Measurements from ENCODE around the gene OR5K2.

Gene OR5K2

GRCh38 chr3:98497381-98497780, at the start of gene OR5K2:
OR5K2 (plus strand) TSS chr3:98497681; CDS start chr3:98497681, 0 bp downstream.
- DNase-seq: no peak

- no peak for DNase-seq
These were observed 47.8 kb upstream of the OR5K2 start for GRCh38 chr3:98449606-98450193.

- DNase-seq: no peak
These were observed 47.1 kb upstream of the OR5K2 start for GRCh38 chr3:98450372-98450771.

- no peak for DNase-seq
These were observed 43.7 kb upstream of the OR5K2 start for GRCh38 chr3:98453827-98454226.

- DNase-seq: no peak
These were observed 42.6 kb upstream of the OR5K2 start for GRCh38 chr3:98454929-98455328.

DNA sequence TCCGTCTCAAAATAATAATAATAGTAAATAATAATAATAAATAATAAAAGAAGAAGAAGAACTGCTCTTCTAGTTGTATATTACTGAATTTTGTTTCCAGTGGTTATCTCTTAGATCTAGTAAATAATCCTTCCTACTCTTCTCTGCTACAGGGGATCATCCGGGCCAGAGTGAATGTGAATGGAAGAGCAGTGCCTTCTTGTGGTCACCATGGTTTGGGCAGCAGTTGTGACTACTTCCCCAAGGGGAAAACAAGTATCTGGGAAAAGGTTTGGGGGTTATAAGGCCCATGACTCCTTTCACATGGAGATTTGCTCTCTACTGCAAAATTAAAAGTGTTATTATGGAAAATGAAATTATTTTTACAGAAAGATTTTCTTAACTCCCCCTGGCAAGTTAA, 39.9 kb upstream of the OR5K2 start:
- DNase-seq: no peak

DNA sequence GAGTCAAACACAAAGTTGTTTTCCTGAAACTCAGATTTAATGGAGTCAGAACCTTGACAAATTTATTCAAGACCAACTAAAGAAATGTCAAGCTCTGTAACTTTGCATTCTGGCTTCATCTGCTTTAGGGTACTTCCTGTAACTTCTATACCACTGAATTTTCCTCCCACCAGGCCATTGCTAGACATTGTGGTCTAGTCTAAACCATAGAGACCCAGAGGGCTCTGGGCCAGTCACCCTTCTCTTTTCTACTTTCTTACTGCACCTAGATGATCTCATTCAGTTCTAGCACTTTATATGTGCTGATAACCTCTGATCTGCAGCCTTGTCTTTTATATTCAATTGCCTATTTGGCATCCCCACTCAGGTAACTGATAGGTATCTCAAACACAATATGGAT, 37.3 kb upstream of the OR5K2 start:
- DNase-seq: no peak

GRCh38 chr3:98462901-98463300, 34.6 kb upstream of the OR5K2 start, which contains the start of gene OR5K1:
OR5K1 (plus strand) TSS chr3:98463201; CDS start chr3:98469577, 6,376 bp downstream.
- no peak for DNase-seq

- no peak for DNase-seq
These were observed 14.6 kb upstream of the OR5K2 start for GRCh38 chr3:98482717-98483482.

DNA sequence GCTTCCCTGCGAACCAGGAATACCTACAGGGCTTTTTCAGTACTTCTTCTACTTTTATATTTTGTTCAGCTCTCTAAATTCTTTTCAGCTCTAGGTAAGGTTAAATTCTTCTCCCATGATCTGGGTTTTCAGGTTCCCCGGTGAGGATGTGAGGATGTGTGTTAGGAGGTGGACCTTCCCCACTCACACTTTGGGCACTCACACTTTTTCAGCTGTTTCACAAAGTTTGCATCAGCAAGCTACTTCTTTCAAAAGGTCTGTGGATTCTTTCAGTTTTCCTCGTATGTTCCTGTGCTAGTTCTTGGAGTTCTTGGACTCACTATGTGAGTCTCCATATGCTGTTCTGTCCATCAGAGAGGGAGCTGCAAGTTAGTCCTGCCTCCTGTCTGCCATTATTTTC, 13.9 kb upstream of the OR5K2 start:
- no peak for DNase-seq

- no peak for DNase-seq
These were observed 2.5 kb downstream of the OR5K2 start for GRCh38 chr3:98500019-98500418.

GRCh38 chr3:98501270-98501669, 3.8 kb downstream of the OR5K2 start:
- DNase-seq: no peak

DNA sequence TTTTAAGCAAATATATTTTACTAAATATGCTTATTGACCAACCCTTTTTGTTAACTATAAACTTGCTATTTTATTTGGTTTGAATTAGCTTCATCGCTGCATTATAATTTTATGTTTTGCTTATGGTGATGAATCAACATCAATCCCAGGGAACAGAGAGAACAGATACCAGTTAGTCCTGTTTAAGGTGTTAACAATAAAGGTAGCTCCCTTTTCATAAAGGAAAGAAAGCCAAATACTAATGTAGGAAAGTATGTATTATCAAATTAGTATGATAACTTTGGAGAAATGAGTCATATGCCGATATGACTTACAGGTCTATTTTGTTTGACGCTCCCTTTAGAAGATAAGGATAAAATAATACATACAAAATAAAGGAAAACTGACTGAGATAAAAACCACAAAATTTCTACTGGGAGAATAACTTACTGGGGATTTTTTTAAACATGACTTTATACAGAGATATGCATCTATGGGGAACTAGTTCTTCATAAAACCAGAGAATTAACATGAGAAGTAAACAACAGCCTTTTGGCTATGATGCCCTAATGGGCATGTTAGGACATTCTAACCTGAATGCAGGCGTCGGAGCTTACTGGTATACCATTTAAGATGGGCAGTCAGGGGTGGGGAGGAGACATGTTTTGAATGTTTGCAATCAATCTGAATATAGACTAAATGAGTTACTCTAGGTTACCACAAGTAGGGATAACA, 4.5 kb downstream of the OR5K2 start:
- no peak for DNase-seq

- no peak for DNase-seq
These were observed 7.1 kb downstream of the OR5K2 start for GRCh38 chr3:98504539-98504938.

DNA sequence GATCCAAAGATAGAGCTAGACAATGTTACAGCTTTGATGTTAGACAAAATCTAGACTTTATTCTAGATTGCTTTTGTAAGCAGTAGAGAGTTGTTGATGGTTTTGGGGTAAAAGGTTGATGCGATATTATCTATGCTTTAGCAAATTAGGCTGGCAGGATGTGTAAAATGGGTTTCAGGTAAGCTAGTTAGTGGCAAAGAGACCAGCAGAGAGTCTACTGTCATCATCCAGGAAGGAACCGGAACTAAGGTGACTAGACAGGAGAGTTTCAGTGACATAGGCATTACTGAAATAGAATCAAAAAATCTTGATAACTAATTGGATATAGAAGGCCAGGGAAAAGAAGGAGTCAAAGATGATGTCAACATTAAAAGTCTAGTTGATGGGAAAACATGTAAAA, 11.1 kb downstream of the OR5K2 start:
- DNase-seq: no peak

DNA sequence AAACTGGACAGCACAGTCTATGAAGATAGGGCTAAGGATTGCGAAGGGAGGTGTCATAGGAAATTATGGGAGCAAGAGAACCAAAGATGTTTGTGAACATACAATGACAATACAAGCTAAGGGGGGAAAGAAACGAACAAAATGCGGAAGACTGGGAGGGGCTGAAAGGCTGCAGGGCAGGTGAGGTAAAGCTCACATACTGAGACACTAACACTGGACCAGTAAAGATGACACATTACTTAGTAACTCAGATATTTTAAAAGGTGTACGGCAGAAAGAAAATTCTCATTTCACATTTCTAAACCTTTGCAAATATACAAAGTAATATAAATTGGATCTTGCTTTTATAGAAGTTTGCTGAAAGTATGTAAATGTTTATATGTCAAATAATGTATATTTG, 15.1 kb downstream of the OR5K2 start:
- DNase-seq: no peak

DNA sequence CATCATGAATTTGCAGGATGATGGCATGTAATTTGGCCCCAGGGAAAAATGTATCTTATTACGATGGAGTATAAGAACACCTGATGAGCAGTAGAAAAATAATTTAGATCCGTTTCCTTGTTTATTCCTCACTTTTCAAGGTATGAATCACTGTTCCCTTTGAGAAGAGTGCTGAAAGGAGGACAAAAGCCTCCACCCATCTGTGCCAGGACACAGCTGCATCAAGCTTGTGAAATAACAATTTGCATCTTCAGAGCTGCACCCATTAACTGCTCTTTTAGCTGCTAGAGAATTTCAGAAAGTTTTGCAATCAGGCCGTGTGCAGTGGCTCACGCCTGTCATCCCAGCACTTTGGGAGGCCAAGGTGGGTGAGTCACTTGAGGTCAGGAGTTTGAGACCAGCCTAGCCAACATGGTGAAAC, 15.6 kb downstream of the OR5K2 start:
- DNase-seq: no peak

- no peak for DNase-seq
These were observed 16.3 kb downstream of the OR5K2 start for GRCh38 chr3:98513736-98514135.

DNA sequence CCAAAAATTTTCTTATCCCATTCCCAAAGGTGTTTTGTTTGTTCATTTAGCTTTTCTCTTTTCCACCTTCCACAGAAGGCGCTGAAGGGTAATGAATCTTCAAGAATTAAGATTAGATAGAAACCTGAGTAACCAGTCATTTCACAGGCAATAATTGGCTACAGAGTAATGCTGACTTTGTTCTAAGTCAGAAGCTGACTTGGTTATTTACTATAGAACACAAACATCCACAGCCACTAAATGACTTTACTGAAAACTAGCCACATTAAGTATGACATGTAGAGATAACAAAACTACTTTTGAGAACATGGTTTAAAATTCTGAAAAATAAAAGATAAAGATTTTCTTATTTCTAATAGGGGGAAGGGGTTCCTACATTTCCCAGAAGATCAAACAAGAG, 17.5 kb downstream of the OR5K2 start:
- no peak for DNase-seq

DNA sequence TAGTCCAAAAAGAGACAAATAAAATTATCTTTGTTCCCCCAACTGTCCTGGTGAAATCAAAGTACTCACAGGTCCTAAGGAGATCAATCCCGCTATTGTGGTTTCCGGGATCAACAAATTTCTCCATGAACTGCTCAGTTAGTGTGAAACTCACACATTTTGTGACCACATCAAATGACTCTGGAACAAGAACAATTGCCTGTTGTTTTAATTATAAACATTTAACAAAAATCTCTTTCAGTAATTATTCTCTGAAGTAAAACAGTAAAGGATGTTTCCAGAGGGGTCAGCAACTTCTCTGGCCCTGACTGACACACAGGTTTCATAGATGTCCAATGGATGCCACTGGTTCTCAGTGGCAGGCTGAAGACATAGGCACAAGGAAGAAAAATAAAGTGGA, 21.3 kb downstream of the OR5K2 start:
- no peak for DNase-seq

DNA sequence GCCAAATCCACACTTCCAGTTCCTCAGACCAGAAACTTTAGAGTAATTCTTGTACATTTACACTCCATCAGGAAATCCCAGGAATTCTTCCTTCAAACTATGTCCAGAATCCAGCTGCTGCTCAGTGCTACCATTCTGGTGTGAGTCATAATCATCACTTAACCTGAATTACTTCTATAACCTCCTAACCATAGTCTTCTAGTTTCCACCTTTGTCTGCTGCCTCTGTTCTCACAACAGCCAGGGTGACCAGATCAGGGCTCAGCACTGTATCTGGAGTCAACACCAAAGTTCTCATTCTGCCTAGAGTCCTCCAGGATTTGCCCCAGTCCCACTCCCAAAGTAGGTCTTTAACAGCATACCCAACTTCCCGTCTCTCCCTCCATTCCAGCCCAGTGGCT, 21.9 kb downstream of the OR5K2 start:
- DNase-seq: no peak

DNA sequence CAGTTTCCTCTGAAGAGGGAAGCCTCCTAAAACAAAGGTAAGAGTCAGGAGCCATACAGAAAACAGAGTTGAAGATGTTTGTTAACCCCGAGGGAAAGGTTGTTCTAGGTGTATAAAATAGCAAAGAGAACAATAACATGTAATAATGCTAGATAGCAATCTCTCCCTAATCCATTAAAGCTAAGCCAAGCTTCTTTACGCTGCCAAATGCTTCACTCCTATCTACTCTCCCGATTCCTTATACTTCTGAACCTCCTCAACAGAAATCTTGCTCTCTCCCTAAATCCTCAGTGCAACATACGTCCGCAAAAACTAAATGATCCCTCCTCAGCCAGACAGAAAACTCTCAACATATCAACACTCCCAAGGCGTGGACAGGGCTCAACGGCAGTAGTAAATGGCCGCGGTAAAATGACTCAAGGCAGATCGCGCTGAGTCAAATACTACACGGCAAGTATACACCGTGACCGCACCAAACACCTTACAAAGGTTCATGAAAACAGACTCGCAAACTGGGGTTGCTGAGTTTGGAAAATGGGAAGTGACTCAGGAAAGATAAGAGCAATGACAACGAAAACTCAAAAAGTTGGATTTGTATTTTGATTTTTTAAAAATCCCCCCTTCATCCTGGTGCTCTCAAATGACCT, 24.5 kb downstream of the OR5K2 start:
- no peak for DNase-seq

DNA sequence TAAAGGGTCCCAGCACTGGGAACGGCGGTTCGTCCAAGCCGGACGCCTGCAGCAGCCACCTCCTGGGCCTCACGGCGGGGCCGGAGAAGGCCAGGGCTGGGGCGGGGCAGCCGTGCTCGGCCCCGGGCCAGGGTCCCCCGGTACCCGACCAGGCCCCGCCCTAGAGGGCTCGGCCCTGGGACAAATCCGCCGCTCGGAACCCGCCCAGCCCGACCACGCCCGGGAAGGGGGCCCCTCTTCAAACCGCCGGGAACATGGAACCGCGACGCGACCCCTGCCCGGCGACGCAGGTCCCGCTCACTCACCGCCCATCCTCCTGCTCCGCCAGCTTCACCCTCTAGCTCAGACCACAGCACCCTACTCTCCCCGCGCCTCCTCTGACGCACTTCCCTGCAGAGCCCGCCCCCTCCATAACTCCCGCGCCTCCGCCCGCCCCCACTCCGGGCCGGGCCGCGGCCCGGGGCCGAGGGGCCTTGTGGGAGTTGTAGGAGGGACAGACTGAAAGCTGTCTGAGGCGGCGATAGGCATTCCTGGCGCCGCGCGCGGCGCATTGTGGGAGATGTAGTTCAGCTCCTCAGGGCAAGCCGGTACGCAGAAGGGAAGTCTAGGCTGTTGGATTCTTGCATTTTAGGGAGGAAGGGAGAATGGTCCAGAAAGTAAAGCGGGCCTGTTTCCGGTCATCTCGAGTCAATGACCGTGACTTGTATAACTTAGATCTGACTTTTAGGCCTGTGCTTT, 25.2 kb downstream of the OR5K2 start, which contains the start of gene CLDND1:
CLDND1 (minus strand) TSS at position 359 of the 738 bp plus-strand sequence. CDS start 1,478 bp downstream, outside the sequence.
- peak; percentile 88 for DNase-seq
